ENCODE results near the gene RGS7.
"Not testable (repeated sequence)": the region's sequence is repeated elsewhere in the genome, so short reads cannot be mapped to it uniquely, and the experiment has no call there.

RGS7 gene

DNA sequence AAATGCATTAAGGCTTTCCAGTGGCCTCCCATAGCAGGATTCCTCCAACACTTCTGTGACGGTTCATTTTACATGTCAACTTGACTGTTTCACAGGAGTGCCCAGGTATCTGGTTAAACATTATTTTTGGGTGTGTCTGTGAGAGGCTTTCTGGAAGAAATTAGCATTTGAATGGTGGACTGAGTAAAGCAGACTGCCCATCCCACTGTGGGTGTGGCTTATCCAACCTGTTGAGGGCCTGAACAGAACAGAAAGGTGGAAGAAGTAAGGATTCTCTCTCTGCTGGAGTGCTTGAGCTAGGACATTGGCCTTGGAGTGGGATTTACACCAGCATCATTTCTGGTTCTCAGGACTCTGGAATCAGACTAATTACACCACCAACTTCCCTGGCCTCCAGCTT lies 85.6 kb downstream of the RGS7 start:
- DNase-seq (ENCODE audit: low spot score) = no peak

DNA sequence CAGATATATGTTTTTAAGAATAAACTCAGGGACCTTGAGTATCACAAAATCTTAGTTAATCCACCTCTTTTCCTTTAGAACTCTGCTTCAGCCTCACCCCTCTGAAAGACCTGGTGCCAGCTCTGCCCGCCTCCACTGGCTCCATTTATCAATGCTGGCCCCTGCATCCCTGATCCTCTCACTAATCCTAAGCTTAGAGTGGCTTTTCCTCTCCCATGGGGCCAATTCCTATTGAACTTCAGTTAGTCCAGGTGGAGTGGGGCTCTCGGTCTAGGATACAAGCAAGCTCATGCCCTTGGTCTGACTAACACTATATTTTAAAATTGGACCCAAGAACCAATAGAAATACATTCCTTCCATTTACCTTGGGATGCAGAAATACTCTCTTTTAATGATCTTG lies 87.0 kb downstream of the RGS7 start:
- DNase-seq (ENCODE audit: low spot score) = no peak

DNA sequence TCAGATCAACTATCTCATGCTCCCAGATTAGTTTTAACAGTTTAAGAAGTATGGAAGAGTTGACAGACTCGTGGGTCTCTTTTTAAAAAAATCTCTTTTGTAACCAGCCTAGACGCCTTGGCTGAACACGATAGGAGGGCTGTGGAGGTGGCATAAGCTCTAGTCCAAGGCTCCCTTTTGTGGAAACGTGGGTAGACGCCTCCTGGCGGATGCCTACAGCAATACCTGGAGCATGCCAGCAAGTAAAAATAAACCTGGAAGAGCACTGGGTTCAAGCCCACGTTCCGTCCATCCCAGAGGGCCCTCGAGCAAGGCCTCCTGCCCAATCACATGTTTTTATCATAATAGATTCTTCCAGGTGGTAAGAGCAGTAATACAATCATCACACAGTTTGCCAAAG lies 87.9 kb downstream of the RGS7 start:
- DNase-seq (ENCODE audit: low spot score) = no peak

- DNase-seq (ENCODE audit: low spot score) = no peak
These were observed 90.9 kb downstream of the RGS7 start for GRCh38 chr1:241266121-241266520.

- no peak for DNase-seq (ENCODE audit: low spot score)
These were observed 91.6 kb downstream of the RGS7 start for GRCh38 chr1:241265428-241265827.

GRCh38 chr1:241263346-241263745 lies 93.7 kb downstream of the RGS7 start:
- DNase-seq (ENCODE audit: low spot score) = no peak

- no peak for DNase-seq (ENCODE audit: low spot score)
These were observed 103.5 kb downstream of the RGS7 start for GRCh38 chr1:241253471-241253870.

DNA sequence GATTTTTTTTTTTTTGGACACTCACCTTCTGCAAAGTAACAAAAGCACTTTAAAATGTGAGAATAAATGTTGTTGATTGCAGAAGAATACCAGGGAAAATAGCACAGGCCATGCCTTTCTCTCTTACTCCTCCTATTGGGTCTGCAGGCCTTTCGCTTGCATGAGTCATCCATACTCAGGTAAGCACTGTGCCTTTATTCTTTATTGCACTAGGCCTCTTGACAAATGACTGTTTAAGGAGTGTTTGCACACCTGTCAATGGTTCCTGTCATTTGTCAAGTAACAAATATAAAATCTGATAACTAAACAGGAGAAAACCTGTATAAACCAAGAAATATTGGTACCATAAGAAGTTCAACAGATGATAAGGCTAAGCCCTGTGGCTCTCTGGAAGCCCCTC lies 106.5 kb downstream of the RGS7 start:
- DNase-seq (ENCODE audit: low spot score) = no peak

DNA sequence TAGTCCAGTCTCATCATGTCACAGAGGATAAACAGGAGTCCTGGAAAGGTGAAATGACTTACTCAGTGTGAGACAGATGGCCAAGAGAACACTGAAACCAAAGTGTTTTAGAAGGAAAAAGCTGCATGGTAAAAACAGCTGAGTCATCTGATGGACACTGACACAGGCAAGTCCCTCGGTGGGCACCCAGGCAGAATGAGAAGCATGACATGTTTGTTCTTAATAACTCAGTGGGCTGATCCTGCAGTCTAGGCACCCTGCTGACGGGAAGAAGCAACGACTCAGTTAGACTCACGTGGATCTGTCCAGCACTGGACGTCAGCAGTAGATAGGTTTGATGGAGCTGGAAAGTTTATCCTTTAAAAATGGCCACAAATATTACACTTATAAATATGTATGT lies 116.9 kb downstream of the RGS7 start:
- DNase-seq (ENCODE audit: low spot score) = no peak

DNA sequence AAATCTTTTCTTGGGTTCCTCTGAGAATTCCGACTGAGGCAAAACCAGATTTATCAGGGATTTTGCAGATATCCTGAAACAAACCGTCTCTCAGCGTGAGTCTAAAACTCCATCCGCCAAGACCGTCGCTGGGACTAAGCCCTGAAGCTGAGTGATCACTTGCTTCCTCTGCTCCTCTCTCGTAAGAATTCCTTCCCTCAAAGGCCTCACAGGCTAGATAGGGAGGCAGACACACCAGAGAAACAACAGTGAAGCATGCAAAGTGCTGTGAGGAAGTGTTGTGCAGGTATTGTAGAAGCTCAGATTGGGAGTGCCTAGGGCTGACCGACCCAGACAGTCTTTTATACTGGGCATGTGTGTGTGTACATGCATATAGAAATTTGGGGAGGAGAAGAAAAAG lies 119.1 kb downstream of the RGS7 start:
- DNase-seq (ENCODE audit: low spot score) = no peak

DNA sequence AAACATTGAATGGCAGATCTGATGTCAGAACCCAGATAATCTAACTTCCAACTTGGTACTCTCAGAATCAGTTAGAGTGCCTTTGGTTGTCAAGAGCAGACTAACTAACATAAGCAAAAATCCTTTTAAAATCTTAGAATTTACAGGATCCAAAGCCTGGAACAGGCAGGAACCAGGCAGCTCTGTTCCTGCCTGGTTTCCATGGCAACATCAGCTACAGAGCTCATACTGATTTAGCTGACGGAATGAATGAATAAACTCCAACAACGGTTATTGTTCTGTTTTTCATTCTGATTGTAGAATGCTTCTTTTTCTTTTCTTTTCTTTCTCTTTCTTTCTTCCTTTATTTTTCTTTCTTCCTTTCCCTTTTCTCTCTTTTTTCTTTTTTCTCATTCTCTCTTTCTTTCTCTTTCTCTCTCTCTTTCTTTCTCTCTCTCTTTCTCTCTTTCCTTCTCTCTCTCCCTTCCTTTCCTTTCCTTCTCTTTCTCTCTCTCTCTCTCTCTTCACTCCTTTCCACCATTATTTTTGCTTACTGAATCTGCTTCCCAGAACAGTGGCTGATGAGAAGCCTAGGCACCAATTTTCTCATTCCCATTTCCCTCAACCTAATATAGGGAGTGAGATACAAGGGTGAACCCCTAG lies 121.6 kb downstream of the RGS7 start:
- no peak for DNase-seq (ENCODE audit: low spot score)

DNA sequence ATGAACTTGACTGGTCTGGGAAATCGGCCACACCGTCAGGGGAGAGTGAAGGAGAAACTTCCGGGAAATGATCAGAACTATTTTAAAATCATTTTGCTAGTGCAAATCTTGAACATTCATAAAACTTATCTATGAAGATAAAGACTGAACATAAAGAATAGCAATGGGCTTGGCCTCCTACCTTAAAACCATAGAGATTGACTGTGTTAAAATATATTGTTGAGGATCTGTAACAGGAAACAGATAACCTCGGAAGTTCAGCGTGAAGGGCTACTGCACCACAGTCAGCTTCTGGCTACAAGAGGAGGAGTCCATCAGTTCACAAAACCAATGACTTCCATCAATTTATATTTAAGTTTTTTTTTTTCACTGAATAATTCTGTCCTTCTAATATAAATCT lies 127.3 kb downstream of the RGS7 start:
- DNase-seq (ENCODE audit: low spot score) = no peak

- no peak for DNase-seq (ENCODE audit: low spot score)
These were observed 127.8 kb downstream of the RGS7 start for GRCh38 chr1:241229216-241229615.

DNA sequence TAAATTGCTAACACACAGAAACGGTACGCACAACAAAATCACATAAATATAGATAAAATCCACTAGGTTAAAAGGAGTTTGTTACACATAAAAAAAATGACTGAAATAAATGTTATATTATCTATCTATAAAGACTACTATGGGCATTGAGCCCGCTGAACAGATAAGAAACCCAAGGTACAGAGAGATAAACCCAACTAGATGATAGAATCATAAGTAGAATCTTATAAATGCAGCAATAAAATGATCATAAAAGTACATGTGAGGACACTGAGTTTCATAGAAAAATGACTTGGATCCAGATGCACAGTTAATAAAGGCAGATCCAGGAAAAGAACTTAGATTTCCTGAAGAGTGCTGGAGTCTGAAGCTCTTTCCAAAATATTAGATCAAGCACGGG lies 128.7 kb downstream of the RGS7 start:
- DNase-seq (ENCODE audit: low spot score) = no peak

DNA sequence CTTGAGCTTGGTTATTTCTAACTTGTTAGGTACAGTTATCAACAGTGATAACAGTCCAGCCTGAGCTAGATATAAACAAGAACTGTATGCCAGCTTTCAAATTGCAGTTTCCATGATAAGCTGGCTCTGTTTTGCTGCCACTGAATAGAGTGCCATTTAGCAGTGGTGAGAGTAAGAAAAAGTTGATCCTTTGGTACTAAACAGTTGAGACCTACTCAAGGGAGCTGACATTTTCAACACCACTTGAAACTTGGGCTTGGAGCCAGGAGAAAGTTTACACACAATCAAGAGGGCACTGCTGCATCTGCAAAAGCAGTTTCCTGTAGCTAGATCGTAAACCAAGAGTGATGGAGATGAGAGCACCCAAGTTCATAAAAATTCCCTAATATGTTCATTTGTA lies 131.3 kb downstream of the RGS7 start:
- no peak for DNase-seq (ENCODE audit: low spot score)

- not testable (repeated sequence) for DNase-seq (ENCODE audit: low spot score)
These were observed 132.8 kb downstream of the RGS7 start for GRCh38 chr1:241224189-241224588.

DNA sequence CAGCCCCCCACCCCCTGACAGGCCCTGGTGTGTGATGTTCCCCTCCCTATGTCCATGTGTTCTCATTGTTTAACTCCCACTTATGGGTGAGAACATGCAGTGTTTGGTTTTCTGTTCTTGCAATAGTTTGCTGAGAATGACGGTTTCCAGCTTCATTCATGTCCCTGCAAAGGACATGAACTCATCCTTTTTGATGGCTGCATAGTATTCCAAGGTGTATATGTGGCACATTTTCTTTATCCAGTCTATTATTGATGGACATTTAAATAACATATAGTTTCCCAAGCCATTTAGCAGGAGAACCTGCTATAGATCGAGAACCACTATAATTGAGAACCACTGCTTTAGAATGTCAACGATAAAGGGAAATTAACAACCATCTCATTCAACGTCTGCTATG lies 134.2 kb downstream of the RGS7 start:
- DNase-seq (ENCODE audit: low spot score) = not testable (repeated sequence)

GRCh38 chr1:241221319-241221718 lies 135.7 kb downstream of the RGS7 start:
- no peak for DNase-seq (ENCODE audit: low spot score)

DNA sequence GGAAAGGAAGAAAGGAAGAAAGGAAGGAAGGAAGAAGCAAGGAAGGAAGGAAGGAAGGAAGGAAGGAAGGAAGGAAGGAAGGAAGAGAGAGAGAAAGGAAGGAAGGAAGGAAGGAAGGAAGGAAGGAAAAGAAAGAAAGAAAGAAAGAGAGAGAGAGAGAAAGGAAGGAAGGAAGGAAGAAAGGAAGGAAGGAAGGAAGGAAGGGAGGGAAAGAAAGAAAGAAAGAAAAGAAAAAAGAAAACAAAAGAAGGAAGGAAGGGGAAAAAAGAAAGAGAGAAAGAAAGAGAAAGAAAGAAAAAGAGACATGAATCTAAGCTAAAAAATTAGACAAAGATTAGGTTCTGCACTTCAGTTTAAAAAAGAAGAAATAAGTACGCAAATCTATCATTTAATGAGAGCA lies 136.1 kb downstream of the RGS7 start:
- not testable (repeated sequence) for DNase-seq (ENCODE audit: low spot score)

GRCh38 chr1:241219449-241219848 lies 137.6 kb downstream of the RGS7 start:
- DNase-seq (ENCODE audit: low spot score) = no peak

- DNase-seq (ENCODE audit: low spot score) = no peak
These were observed 139.5 kb downstream of the RGS7 start for GRCh38 chr1:241217516-241217915.

- no peak for DNase-seq (ENCODE audit: low spot score)
These were observed 141.3 kb downstream of the RGS7 start for GRCh38 chr1:241215683-241216082.

- DNase-seq (ENCODE audit: low spot score) = no peak
These were observed 141.8 kb downstream of the RGS7 start for GRCh38 chr1:241215203-241215602.

DNA sequence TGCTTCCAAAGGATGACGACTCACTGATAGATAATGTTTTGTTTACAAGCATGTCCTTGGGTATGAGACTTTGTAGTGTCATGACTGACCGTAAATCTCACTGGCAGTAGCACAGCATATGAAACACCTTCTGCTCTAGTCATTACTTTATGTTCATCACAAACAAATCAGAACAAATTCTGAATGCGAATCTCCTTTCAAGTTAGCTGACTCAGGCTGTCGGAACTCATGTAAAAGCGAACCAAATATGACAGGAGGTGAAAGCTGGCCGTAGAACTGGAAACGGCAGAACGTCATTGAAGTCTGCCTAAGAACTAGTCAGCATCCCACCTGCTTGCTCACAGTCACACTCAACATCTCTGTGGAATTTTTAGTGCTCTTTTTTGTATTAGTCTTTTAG lies 143.9 kb downstream of the RGS7 start:
- no peak for DNase-seq (ENCODE audit: low spot score)

DNA sequence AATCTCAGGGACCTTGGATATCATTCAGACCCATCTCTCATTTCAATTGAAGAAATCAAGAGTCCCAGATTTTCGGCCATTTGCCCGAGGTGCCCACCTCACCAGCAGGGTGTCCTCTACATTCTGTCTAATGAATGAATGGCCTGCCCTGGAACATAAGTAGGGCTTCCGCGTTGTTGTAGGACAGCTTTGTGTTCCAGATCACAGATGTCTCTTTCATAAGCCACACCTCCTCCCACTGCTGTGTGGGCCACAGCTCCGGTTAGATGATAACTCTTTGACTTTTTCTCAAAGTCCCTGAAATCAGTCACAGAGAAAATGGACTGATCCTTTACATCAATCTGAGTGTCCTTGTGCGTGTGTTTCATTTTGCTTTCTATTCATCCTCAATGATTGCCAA lies 144.4 kb downstream of the RGS7 start:
- DNase-seq (ENCODE audit: low spot score) = no peak
